Keratinocyte (primary cell): ENCODE data around the gene RIT2.

Source experiments
- EZH2 ChIP-seq: IDR thresholded peaks from one replicate; pipeline ENCODE4 v1.6.1; 2012; ENCODE audit warnings: inconsistent platforms, mild to moderate bottlenecking, low read length, moderate library complexity
- TF ChIP-seq, protein P1 (sequence below), 3 experiments: IDR thresholded peaks in 1 of 3; conservative IDR thresholded peaks in 1 of 3; optimal IDR thresholded peaks in 1 of 3; 2 replicates in 2 of 3; 3 replicates in 1 of 3; pipeline versions ENCODE3 to v1.5.1; 2011; ENCODE audit warnings: low read length in 3 of 3, mild to moderate bottlenecking in 3 of 3, moderate library complexity in 2 of 3, control low read depth in 1 of 3, inconsistent platforms in 1 of 3; ENCODE audit not compliant: insufficient read depth in 2 of 3; ENCODE audit errors: extremely low read depth in 1 of 3

DNA sequence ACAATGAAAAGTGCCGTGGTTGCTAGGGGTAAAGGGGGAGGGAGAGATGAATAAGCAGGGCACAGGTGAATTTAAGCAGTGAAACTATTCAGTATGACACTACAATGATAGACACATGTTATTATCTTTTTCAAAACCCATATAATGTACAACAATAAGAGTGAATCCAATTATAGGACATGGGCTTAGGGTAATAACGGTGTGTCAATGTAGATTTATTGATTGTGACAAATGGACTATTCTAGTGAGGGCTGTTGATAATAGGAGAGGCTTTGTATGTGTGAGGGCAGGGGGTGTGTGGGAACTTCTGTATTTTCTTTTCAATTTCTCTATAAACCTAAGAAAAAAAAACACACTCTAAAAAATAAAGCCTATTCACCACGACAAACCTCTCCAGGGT is 223.8 kb downstream of the RIT2 start:
- TF ChIP-seq, protein P1, sequence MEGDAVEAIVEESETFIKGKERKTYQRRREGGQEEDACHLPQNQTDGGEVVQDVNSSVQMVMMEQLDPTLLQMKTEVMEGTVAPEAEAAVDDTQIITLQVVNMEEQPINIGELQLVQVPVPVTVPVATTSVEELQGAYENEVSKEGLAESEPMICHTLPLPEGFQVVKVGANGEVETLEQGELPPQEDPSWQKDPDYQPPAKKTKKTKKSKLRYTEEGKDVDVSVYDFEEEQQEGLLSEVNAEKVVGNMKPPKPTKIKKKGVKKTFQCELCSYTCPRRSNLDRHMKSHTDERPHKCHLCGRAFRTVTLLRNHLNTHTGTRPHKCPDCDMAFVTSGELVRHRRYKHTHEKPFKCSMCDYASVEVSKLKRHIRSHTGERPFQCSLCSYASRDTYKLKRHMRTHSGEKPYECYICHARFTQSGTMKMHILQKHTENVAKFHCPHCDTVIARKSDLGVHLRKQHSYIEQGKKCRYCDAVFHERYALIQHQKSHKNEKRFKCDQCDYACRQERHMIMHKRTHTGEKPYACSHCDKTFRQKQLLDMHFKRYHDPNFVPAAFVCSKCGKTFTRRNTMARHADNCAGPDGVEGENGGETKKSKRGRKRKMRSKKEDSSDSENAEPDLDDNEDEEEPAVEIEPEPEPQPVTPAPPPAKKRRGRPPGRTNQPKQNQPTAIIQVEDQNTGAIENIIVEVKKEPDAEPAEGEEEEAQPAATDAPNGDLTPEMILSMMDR (optimal IDR thresholded peaks at IDR 0.05 in 1 of 3, IDR thresholded peaks at IDR 0.05 in 1 of 3, conservative IDR thresholded peaks at IDR 0.05 in 1 of 3; ENCODE audit: extremely low read depth in 1 of 3, insufficient read depth in 2 of 3, low read length in 3 of 3): no peak
- TF ChIP-seq EZH2: no peak
